Breast epithelium (tissue), 4 donors: ENCODE results near the gene SLC17A4. TPM values are rescaled to one million over a fixed set of nuclear protein-coding genes. Genes with fewer than 3 reads are reported as not detected.

Experiments
- DNase-seq, 2 donors: peaks; one replicate each; pipeline ENCODE4 v3.0.0-alpha.2; 2019; ENCODE audit warnings: low spot score in 2 of 2
- H3K27ac ChIP-seq, 2 donors: fragments of 200-600 bp; sonication (generic) in 1 of 2; one replicate each; pipeline ENCODE4 v1.5.1; 2016 to 2019; ENCODE audit warnings: mild to moderate bottlenecking in 1 of 2
- H3K27me3 ChIP-seq, 2 donors: fragments of 200-600 bp; sonication (generic) in 1 of 2; one replicate each; pipeline versions ENCODE4 v1.5.1 to v1.6.0; 2017 to 2019; ENCODE audit warnings: control low read depth in 1 of 2, mild to moderate bottlenecking in 1 of 2
- H3K36me3 ChIP-seq: fragments of 200-600 bp; one replicate; pipeline ENCODE4 v1.5.1; 2019
- H3K4me1 ChIP-seq, 2 donors: fragments of 200-600 bp; sonication (generic); one replicate each; pipeline ENCODE4 v1.5.1; 2016 to 2019; ENCODE audit warnings: control low read depth in 1 of 2
- H3K4me3 ChIP-seq, 3 donors: fragments of 200-600 bp; sonication (generic); 1 replicate in 2 of 3; 2 replicates in 1 of 3; pipeline ENCODE4 v1.5.1; 2016 to 2019; ENCODE audit warnings: mild to moderate bottlenecking in 3 of 3, moderate library complexity in 2 of 3
- H3K9me3 ChIP-seq, 2 donors: fragments of 200-600 bp; sonication (generic) in 1 of 2; one replicate each; pipeline ENCODE4 v1.5.1; 2016 to 2019; ENCODE audit warnings: control low read depth in 1 of 2
- CTCF ChIP-seq, 3 donors: fragments of 450-650 bp; IDR thresholded peaks; one replicate each; pipeline ENCODE4 v1.5.1; 2016 to 2017; ENCODE audit warnings: antibody characterized with exemption in 3 of 3, mild to moderate bottlenecking in 3 of 3, moderate library complexity in 3 of 3
- POLR2A ChIP-seq: fragments of 450-650 bp; IDR thresholded peaks from one replicate; pipeline ENCODE4 v1.6.1; 2016; ENCODE audit warnings: antibody characterized with exemption, mild to moderate bottlenecking, moderate library complexity
- POLR2AphosphoS5 ChIP-seq, 3 donors: sonication (generic); formaldehyde crosslinking; IDR thresholded peaks; one replicate each; pipeline ENCODE4 v1.6.1; 2017; ENCODE audit warnings: antibody characterized with exemption in 3 of 3
- intact Hi-C: fragments of 100-400 bp; cut with DNase I; formaldehyde crosslinking; loops from one replicate; pipeline ENCODE4 v1.15.1; 2023; ENCODE audit warnings: low total_unique reads
- total RNA-seq, 3 donors: library from RNA; depleted of rRNA; stranded (reverse); fragments of >200 nt; gene quantifications; one replicate each; pipeline ENCODE4 v1.1.0, GENCODE V29; 2016

The SLC17A4 gene
- total RNA-seq, 3 donors from 2014 or later, result 0.98 TPM; not detected in 2

- intact Hi-C loops, result no loop called here
- no peak overlapping the region for H3K27ac ChIP-seq
- no peaks in the 10 kb centered on the region for H3K9me3 ChIP-seq
- DNase-seq, result no peak
- no peaks in the 10 kb centered on the region for H3K36me3 ChIP-seq
- no peak overlapping the region for H3K4me3 ChIP-seq
- no peaks in the 10 kb centered on the region for H3K27me3 ChIP-seq
- TF ChIP-seq CTCF (IDR thresholded peaks at IDR 0.05), result no peak
- TF ChIP-seq POLR2AphosphoS5 (IDR thresholded peaks at IDR 0.05), result no peak
- no peak for TF ChIP-seq POLR2A
- H3K4me1 ChIP-seq, result no peaks in the 10 kb centered on the region
These were observed 50.3 kb downstream of the SLC17A4 start for GRCh38 chr6:25804804-25805203.

GRCh38 chr6:25815194-25815593 is 60.7 kb downstream of the SLC17A4 start:
- no peak for TF ChIP-seq CTCF (IDR thresholded peaks at IDR 0.05)
- no peak for TF ChIP-seq POLR2AphosphoS5 (IDR thresholded peaks at IDR 0.05)
- Histone ChIP-seq H3K4me3 (no peak overlapping the region), H3K27me3 (no peaks in the 10 kb centered on the region), H3K9me3 (no peaks in the 10 kb centered on the region), H3K27ac (no peak overlapping the region), H3K36me3 (no peaks in the 10 kb centered on the region), H3K4me1 (no peaks in the 10 kb centered on the region)
- DNase-seq, result no peak
- intact Hi-C loops, result no loop called here

- Histone ChIP-seq H3K4me1 (no peaks in the 10 kb centered on the region), H3K27me3 (no peaks in the 10 kb centered on the region), H3K9me3 (no peaks in the 10 kb centered on the region), H3K27ac (no peak overlapping the region), H3K4me3 (no peak overlapping the region), H3K36me3 (no peaks in the 10 kb centered on the region)
- no peak for DNase-seq
- intact Hi-C loops, result no loop called here
- TF ChIP-seq POLR2AphosphoS5 (IDR thresholded peaks at IDR 0.05) (no peak), CTCF (IDR thresholded peaks at IDR 0.05) (no peak), POLR2A (no peak)
These were observed 61.7 kb downstream of the SLC17A4 start for GRCh38 chr6:25816252-25816651.

- DNase-seq, result no peak
- Histone ChIP-seq H3K4me1 (no peaks in the 10 kb centered on the region), H3K4me3 (no peak overlapping the region), H3K9me3 (no peaks in the 10 kb centered on the region), H3K36me3 (no peaks in the 10 kb centered on the region), H3K27me3 (no peaks in the 10 kb centered on the region), H3K27ac (no peak overlapping the region)
- intact Hi-C loops, result no loop called here
- TF ChIP-seq POLR2A (no peak), POLR2AphosphoS5 (IDR thresholded peaks at IDR 0.05) (no peak), CTCF (IDR thresholded peaks at IDR 0.05) (no peak)
These were observed 66.8 kb downstream of the SLC17A4 start for GRCh38 chr6:25821341-25821740.

- TF ChIP-seq POLR2A, result no peak
- no peak for TF ChIP-seq POLR2AphosphoS5 (IDR thresholded peaks at IDR 0.05)
- no peak for TF ChIP-seq CTCF (IDR thresholded peaks at IDR 0.05)
- no peak overlapping the region for H3K4me3 ChIP-seq
- intact Hi-C loops, result no loop called here
- no peaks in the 10 kb centered on the region for H3K4me1 ChIP-seq
- no peak for DNase-seq
- no peak overlapping the region for H3K27ac ChIP-seq
- no peaks in the 10 kb centered on the region for H3K36me3 ChIP-seq
- H3K27me3 ChIP-seq, result no peaks in the 10 kb centered on the region
- H3K9me3 ChIP-seq, result no peaks in the 10 kb centered on the region
These were observed 74.8 kb downstream of the SLC17A4 start for GRCh38 chr6:25829375-25829774.
